HG03060 (cell line): ENCODE data around the gene AP5B1.

Source experiments
- ATAC-seq: cut with Tn5 transposase; IDR thresholded peaks from one replicate; pipeline ENCODE4 v1.9.1; 2021; ENCODE audit warnings: low read depth, moderate number of reproducible peaks; ENCODE audit not compliant: unreplicated experiment

Gene AP5B1

DNA sequence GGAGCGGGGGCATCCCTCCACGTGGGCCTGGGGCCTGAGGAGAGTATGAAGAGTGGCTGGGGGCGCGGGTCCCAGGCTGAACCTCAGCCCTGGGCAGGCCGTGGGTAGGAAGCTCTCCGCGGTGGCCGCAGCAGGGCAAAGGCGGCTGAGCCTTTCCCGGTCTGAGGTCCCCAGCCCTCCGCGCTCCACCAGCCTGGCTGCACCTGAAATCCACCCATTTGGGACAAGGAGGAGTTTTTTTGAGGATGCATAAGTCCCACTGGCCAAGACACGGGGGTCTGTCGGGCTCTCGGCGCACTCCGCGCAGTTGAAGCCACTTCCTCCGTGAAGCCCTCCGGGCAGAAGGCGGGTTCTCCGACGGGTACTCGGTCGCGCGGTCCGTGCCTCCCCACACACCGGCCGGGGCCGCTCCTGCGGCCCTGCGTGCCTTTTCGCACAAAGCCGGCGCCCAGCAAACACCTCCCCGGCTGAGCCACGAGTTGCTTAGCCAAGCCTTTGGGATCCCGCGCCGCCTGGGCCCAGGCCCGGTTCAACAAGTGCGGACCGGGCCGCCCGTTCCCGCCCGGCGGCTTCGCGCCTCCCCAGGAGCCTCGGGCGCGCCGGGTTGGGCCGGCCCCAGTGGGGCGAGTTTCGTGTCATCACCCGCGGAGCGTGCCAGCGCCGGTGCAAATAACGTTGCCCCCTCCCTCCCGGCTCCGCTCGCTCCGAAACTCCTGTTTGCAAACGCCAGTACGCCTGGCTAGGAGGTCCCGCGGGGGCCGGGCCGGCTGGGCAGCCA is 5.4 kb upstream of the AP5B1 start:
- no peak for ATAC-seq

DNA sequence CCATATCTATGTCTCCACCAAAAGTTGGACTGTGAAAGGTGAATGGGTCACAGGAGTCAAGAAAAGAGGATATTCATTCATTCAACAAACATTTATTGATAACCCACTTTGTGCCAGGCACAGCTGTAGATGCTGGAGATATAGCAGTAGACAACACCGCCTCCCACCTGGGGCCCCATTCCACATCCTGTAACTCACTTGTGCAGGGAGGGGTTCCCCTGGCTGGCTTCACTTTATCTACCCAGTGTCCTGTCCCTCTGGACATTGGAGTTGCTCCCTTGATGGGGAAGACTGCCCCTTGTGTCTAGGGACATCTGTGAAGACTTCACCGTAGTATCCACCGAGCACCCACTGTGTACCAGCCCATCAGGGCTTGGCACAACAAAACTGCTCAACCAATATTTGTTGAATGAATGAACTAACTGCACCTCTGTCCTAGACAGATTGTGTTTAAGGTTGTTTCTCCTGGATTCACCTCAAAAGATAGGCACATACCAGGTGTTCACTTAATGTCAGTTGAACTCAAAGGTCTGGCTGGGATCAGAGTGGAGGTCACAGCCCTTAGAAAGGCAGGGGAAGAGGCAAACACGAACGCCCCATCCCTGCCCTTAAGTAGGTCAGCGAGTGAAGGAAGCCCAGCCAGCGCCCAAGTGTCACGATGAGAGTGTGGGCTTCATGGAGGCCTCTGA is 4.7 kb upstream of the AP5B1 start:
- no peak for ATAC-seq

DNA sequence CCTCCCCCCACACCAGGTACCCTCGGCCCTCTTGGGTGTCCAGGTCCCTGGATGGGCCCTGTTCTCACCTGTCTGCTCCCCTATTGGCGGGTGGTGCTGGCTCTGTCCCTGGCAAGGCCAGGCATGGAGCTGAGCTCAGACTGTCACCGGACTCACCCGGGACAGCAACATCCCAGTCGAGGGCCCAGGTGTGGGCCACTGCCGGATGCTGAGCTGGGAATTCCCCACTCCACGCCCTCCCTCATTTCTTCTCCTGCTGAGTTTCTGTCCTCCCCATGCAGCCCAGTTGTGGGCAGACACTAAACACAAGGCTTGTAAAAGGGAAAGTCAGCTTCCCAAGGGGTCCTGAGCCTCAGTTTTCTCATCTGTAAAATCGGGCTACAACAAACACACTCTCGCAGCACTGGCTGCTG is 2.0 kb upstream of the AP5B1 start:
- no peak for ATAC-seq

DNA sequence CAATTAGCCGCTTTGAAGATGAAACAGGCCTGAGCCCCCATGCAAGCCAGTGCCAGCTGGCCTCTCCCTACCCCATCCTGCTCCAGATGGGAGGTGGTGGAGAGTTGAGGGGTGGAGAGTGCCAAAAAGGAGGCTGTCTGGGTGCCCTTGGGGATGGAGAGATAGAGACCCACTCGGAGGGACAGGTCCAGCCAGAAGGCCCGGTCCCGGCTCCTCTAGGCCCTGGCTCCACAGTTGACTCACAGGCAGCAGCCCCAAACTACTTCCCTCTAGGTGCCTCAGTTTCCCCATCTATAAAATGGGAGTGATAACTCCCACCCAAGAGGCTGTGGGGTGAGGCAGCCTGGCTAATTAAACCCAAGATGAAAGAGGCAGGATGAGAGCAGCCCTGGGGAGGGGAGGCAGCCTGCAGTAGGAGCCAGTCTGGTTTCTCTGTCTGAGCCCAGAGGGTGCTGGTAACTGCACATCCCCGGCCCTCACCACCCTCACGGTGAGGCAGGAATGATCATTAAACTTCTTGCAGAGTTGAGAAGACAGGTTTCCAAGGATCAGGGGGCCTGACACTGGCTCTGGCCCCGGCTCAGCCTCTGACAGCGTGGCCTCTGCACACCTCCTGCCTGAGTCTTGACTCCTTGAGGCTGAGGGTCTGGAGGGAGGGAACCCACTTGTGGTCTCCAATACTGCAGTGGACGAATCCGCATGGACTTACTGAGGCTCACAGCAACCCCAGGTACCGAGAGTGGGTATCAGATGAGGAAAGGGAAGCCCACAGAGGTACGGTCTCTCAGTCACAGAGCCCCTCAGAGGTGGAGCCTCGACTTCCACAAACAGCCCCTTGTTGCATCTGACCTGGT is 1.4 kb upstream of the AP5B1 start:
- no peak for ATAC-seq

DNA sequence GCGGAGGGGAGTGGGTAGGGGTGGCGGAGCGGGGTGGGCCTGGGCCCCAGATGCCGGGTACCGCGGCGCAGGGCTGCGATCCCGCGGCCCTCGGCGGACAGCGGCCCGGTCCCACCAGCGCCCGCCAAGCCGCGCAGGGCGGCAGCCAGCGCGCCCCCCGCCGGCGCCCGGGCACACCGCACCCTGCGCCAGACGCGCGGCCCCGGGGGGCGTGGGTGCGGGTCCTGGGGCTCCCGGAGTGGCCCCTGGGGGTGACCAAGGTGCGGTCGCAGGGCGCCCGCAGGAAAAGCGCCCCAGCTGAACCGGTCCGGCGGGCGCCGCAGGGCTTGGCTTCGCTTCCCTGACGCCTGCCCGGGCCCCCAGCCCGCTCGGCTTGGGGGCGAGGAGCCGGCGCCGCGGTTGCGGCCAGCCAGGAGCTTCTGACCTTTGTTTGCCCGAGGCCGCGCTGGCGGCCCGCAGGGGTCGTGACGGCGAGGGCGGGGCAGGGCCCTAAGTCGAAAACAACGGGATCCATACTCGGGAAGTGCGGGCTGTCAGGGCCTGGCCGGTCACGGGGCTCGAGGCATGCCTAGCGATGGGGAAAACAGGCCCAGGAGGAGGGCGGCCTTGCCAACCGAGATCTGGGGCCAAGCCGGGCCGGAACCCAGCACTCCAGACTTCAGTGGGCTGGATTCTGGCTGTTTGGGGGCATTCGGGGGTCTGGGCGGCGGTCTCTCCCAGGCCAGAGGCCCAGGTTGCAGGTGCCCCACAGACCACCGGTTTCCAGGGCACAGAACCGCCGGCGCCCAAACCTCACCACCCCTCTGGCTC is 581 bp upstream of the AP5B1 start:
- ATAC-seq: no peak

DNA sequence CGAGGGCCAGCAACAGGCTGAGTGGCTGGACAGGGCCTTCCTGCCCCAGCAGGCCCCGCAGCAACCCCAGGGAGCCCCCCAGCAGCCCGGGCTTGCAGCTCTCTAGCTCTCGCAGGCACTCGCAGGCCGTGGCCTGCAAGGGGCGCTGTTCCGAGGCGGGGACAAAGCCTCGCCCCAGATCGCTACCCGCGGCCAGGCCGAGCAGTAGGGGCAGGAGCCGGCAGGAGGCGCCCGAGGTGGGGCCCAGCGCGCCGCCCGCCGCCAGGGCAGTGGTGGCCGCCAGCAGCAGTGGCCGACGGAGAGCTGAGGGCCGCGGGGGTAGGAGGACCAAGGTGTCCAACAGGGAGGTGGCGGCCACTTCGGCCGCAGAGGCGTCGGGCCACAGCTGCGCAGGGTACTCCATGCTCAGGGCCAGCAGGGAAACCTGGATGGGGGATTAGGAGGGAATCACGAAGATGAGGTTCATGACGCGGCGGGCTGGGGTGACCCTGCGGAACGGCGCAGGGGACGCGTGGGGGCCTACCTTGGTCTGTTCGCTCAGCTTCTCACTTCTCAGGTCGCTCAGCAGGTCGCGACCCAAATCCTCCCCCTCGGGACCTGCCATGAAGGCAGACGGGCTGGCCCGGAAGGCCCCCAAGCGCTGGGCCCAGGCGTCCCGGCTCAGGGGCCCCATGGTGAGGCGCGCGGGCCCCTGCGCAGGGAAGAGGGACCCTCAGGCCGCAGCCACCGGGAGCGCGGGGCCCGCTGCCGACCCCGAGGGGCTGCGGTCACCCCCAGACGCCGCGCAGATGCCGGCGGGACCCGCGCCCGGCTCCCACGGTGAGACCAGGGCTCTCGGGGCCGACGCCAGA is 632 bp downstream of the AP5B1 start:
- ATAC-seq: no peak

DNA sequence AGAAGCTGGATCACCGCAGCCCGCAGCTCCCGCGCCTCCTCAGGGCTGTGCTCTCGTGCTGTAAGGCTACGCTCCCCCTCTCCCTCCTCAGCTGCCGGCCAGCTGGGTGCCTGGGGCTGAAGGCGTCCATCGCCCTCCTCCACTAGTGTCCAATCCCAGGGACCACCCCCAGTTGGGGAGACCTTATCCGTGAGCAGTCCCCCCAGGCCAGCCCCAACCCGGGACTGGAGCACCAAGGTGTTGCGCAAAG is 1.2 kb downstream of the AP5B1 start:
- ATAC-seq: no peak

DNA sequence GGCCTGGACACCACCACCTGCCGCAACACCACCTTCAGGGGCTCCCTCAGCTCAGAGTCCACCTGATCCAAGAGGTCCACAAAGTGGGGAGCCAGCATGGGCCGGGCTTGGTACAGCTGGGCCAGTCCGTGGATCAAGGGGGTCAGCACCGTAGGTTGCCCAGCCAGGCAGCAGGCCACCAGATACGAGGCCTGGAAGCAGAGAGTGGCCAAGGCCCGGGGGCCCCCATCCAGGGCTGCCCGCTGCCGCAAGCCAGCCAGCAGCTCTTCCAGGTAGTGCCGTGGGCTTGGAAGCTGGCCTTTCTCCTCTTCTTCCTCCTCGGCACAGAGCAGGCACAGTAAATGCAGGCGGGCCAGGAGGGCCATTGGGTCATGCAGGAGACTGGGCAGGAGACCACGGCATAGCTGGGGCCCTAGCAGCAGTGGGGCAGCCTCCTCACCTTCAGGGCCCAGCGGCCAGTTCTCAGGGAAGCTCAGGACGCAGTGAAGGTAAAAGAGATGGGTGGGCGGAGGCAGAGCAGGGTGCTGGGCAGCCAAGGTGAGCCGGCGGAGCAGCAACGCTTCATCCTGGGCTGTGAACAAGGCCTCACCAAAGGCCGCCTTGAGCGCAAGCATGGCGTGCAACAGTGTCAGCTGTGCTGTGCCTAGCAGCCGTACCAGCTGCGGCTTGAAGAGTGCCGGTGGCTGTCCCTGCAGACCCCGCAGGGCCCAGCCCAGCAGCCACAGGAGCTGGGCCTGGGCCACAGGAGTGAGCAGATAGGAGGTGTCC is 1.7 kb downstream of the AP5B1 start:
- ATAC-seq: no peak

DNA sequence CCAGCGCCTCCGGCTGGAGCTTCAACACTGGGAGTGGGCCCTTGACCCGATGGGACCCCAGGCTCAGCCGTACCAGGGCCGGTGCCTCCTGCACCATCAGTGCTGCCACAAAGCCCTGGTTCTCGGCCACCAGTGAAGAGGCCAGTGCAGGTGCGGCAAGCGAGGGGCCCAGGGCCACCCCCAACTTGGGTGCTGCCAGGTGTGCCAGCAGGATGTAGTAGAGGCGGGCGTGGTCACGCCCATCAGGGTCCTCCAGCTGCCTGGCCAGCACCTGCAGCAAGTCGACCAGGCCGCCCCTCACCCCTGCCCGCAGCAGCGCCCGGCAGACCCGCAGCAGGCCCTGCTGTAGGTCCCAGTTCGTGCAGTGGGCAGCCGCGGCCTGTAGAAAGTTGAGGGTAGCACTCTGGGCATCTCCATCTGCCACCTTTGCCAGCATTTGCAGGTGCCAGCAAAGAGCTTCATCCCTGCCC is 2.3 kb downstream of the AP5B1 start:
- no peak for ATAC-seq

DNA sequence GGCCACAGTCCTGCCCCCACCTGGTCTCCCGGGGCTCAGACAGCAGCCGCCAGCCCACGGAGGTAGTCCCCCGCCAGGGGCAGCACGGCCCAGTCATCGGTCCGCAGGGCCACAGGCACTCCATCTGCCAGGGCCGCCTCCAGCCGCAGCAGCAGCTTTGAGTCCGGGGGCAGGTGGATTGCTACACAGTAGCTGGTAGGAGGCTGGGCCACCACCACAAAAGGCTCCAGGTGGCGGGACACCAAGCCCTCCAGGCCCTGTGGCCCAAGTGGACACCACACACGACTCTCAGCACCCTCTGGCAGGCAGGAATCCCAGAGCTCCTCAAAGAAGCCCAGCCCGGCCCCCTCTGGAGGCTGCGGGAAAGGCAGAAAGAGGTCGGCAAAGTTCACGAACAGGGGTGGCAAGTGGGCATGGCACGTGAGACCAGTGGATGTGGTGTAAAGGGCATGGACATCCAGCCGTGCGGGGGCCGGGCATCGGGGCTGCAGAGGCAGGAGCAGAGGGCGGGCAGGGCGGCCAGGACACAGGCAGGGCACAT is 2.9 kb downstream of the AP5B1 start:
- ATAC-seq: no peak

DNA sequence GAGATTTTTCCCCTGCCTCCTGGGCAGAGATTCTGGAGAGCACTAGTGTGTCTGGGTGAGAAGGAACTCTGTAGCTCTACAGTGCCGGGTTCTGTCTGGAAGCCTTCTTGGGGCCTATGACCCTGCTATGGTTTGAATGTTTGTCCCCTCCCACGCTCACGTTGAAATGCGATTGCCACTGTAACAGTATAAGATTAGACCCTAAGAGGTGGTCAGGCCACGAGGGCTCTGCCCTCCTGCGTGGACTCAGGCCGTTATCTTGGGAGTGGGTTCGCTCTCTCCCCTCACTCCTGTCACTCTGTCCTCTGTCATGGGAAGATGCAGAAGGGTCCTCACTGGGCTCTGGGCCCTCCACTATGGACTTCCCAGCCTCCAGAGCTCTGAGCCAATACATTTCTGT is 3.5 kb downstream of the AP5B1 start:
- ATAC-seq: no peak

DNA sequence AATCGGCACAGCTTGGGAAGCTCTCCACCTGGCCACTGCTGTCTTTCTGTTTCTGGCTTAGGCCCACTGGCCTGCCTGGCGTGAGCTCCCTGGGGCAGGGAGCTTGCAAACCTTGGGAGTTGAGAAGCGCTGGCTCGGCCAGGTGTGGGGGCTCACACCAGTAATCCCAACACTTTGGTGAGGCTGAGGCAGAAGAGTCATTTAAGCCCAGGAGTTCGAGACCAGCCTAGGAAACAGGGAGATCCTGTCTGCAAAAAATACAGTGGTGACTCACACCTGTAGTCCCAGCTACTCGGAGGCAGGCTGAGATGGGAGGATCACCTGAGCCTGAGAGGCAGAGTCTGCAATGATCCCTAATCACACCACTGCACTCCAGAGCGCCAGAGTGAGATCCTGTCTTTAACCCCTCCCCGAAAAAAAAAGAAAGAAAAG is 4.0 kb downstream of the AP5B1 start:
- no peak for ATAC-seq

DNA sequence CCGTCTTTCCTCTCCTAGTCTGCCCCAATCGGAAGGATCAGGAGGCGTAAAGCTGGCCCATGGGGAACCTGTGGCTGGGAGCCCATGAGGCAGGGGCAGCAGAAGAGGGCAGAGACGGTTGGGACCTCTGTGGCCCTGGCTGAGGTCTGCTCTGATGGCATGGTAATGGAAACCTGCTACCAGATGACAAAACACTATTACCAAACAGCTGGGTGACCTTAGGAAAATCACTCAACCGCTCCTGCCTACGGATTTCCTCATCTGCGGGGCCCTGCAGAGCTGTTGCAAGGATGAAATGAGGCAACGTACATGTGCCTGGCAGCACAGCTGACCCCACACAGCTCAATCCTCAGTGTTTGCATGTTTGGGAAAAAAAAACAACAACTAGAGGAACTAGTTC is 4.6 kb downstream of the AP5B1 start:
- no peak for ATAC-seq

DNA sequence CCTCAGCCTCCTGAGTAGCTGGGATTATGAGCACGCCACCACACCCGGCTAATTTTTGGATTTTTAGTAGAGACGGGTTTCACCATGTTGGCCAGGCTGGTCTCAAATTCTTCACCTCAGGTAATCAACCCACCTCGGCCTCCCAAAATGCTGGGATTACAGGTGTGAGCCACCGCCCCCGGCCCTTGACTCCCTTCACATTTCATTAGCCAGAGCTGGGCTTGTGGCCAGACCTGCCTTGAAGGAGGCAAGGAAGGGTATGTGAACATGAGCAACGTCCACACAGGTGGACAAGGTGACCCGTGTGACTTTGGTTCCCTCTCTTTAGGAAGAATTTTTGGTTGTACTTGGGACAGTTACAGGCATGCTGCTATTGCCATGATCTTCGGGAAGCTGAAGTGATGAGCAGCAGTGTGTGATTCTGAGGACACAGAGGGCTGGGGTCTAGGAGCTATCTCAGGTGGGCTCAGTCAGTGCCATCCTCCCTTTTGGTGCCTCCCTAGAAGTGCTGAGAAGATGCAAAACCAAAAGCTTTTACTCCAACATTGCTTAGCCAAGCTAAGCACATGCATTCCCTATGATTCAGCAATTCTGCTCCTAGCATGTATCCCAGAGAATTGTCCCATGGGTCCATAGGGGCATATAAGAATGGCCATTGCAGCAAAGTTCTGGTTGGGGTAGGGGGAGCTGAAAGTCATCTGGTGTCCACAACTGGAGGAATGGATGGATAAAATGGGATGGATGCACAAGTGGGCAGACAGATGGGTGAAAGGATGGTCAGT is 6.1 kb downstream of the AP5B1 start:
- ATAC-seq: no peak

DNA sequence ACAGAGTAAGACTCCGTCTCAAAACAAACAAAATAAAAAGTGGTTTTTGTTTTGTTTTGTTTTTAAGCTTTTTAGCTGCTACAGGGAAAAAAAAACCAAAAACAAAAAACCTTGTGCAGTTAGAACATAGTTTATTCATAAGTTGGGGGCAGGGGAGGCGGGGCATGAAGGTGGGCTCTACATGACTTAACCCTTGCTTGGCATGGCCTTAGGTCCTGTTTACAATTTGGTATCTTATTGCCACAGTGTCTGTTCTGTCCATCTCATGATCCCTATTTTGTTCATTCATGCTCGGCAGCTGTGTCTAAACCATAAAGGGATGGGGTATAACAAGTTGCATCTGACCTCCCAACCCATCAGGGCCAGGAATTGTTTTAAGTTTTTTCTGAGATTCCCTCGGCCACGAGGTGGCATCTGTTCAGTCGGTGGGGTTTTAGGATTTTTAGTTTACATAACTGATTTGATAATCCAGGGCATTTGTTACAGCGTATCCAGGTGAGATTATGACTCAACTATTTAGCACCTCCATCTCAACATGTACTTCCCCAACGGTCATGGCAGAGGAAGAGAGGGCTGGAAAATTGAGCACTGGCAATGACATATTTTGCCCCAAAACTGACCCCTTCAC is 6.9 kb downstream of the AP5B1 start:
- no peak for ATAC-seq

DNA sequence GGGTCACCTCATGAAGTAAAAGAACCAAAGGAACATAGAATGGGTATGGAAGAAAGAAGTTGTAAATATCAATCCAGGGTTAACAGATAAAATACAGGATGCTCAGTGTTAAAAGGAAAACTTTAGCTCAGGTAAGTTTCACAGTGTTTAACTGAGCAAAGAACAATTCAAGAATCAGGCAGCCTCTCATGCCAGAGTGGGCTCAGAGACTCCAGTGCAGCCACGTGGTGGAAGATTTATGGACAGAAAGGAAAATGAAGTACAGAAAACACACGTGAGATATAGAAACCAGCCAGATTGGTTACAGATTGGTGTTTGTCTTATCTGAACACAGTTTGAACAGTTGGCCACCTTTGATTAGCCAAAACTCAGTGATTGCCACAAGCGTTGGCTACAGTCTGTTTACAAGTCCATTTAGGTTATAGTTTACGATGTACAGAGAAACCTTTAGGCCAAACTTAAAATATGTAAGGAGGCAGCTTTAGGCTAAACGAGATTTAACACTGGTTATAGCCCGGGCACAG is 9.1 kb downstream of the AP5B1 start:
- ATAC-seq: no peak

DNA sequence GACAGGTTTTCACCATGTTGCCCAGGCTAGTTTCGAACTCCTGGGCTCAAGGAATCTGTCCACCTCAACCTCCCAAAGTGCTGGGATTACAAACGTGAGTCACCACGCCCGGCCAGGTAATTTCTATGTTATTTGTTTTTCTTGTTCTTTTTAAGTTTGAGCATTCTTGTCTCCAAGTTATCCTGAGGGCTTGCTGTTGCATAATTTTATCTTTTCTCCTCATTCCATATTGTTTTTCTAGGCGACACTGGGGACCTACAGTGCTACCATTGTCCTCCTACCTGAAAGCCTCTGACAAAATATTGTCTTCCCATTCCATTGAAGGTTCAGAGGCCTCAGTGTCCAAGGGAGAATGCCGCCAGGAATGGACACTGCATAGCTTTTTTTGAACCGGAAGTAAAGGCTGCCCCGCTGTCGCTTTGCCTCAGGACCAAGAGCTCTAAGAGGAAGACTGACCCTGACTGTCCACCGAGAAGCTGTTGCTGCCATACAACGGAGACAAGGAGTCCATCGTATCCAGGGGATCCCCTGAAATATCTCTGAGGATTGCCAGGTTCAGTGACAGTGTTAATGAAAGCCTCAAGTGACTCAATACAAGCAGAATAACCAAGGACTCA is 9.7 kb downstream of the AP5B1 start:
- no peak for ATAC-seq
